GM19043 (cell line): ENCODE data around the gene ROR1.

ENCODE experiments used
- ATAC-seq: cut with Tn5 transposase; IDR thresholded peaks from one replicate; pipeline ENCODE4 v1.9.1; 2021; ENCODE audit warnings: low read depth; ENCODE audit not compliant: unreplicated experiment

The ROR1 gene

DNA sequence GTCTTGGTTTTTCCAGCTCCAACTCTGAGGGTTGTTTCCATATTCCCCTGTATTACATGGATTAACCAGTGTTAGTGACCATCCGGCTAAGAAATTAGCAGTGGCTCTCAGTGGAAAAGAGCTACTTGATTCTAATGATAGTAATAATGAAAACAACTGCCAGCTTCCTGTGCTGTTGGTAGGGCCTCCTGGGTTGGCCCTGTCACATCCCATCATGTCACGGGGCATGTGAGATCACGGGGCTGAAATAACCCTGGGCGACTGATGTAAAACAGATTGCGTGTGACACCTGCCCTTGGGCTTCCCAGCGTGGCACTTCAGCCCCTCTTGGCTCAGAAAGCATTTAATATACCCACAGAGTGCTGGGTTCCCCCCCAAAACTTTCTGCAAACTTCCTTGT, 149.0 kb downstream of the ROR1 start:
- ATAC-seq, result no peak

GRCh38 chr1:63923302-63923701, 149.5 kb downstream of the ROR1 start:
- no peak for ATAC-seq

DNA sequence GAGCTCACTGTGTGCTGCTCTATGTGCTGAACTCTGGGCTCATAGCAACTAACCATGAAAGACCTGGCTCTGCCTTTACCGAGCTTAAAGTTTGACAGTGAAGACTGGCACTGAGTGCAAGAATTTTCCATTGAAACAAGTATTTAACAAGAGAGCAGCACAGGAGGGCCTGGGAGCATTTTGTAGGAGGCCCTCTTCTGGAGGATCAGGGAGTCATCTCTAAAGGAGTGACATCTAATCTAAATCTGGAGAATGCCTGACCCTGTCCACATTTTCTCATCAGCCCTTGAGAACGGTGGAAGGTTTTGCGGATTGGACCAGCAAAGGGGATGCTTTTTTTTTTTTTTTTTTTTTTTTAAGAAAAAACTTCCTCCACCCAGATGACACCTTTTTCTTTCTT, 150.8 kb downstream of the ROR1 start:
- no peak for ATAC-seq

DNA sequence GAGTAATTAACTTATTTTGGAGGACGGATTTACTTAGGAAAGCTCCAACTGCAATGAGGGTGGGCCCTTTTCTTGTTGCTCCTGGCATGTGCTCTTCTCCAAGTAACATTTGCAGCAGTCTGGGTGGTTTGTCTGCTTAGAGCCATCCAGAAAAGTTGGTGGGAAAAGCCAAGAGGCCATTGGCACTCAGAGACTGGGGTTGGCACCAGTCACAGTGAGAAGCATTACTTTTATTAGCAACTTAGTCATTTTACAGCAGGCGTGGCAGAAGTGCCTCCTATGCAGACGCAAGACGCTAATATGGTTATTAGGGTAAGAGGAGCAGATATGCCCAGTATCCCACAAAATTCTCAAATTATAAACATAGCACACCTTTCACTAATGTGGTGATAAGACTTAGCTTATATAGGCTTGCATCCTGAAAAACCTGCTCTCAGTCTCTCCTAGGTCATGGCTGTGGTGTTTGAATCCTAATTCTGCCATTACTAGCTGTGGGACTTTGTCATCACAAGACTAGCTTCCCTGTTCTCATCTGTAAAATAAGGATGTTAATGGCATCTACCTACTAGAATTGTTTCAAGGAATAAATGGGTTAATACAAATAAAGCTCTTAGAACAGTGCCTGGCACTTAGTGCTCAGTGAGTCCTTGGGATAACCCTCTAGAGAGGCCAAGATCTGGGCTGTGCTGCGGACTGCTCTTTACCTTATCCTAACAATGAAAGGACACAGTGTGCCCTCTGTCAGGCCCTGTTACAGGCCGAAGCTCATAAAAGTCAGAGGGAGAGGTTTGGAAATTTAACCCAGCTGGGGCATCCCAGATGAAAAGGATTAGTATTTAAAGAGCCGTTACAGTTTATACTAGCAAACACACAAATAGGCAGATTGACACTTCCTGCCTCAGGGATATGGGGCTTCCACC, 154.6 kb downstream of the ROR1 start:
- no peak for ATAC-seq

GRCh38 chr1:63929106-63929478, 155.3 kb downstream of the ROR1 start:
- no peak for ATAC-seq

- no peak for ATAC-seq
Observed at GRCh38 chr1:63931468-63931867, 157.7 kb downstream of the ROR1 start.

DNA sequence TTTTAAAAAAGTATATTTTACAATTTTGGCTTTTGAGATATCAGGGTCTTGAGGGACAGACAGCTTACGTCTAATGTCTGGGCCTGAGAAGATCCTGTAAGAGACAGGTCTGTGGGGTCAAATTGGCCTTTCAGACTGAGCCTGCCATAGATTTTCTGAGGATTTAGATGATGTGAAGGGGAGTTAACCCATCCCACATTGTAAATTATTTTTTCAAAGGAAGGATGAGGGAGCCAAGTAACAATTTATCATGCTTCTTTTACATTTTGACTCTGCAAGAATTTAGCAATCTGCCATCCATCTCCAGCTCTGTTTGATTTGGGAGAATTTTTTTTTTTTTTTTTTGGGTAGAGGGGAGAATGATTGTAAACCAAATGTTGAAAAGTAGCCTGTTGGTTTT, 160.9 kb downstream of the ROR1 start:
- no peak for ATAC-seq

GRCh38 chr1:63935143-63935542, 161.3 kb downstream of the ROR1 start:
- ATAC-seq, result no peak

- peak; percentile 80 for ATAC-seq
Observed at GRCh38 chr1:63935553-63935952, 161.7 kb downstream of the ROR1 start.

GRCh38 chr1:63936276-63936675, 162.5 kb downstream of the ROR1 start:
- no peak for ATAC-seq

GRCh38 chr1:63936801-63937200, 163.0 kb downstream of the ROR1 start:
- ATAC-seq, result no peak

GRCh38 chr1:63937461-63938022, 163.7 kb downstream of the ROR1 start:
- peak; percentile 34 for ATAC-seq

DNA sequence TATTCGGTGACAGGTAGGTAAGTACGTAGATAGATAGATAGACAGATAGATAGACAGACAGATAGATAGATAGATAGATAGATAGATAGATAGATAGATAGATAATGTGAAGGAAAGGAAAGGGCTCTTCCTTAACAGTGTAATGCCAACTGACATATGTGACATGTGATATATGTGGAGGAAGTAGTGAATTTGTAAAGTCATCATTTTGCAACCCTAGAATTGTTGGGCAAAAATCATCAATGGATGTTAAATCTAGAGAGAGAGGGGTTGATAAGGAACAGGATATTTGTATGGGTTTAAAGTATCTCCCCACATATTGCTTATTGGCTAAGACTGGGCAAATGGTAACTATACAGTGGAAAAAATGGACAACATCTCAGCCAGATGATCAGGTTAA, 166.6 kb downstream of the ROR1 start:
- no peak for ATAC-seq

DNA sequence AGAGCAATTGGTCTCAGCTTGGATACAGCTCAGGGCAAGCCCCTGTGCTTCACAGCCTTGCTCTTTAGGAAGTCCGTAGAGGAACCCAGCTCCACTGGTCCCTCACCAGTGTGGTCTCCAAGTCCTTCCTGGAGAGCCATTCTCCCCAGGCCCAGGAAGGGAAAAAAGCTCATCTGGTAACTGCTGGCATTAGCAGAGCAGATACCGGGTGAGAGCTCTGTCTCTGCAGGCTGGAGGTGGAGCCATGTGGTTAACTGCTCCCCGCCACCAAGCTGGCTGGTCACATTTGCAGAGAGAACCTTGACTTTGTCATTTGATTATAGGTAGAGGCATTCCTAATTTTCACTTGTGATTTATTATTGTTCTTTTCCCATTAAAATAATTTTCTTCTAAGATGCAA, 169.6 kb downstream of the ROR1 start:
- ATAC-seq, result no peak

DNA sequence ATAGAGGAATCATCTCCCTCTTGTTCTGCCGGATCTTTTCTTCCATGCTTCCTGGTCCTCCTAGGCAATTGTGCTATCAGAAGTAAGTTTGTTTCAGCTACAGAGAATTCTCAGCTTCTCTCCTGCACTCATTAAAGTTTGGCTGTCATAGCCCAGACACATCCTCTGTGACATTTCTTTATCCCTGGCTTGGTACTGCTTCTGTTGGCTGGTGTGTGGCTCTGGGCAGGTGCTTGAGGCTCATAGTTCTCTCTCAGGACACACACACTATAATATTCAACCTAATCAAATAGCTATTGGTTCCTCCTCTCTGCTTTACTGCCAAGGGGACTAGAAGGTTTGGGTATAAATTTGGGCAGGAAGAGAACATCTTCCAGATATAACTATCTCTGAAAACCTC, 172.1 kb downstream of the ROR1 start:
- ATAC-seq, result no peak

DNA sequence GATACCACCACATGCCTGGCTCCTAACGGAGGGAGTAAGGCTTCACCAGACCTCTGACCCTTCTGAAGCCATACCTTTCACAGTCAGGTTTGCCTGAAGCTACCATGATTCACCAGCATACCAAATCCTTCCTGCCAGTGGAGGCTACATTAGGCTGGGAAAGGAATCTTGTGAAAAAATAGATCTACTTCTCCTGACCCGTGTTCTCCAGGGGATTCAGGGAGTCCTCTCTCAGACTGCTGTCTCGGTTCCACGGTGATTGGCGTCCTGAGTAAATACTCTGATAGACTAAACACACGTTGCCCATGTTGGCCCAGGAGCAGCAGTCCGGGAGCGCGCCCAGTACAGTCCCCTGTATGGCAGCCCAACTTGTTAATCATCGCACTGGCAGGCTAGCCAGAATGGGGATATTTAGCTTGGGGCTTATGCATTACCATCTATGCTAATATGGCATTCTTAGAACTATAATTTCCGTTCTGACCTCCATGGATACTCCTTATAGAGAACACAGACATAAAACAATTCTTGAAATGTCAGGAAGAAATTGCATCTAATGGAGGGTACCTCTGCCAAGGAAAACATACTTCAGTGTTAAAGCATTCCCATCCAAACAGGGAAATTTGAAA, 173.2 kb downstream of the ROR1 start:
- no peak for ATAC-seq

GRCh38 chr1:63947904-63948303, 174.1 kb downstream of the ROR1 start:
- ATAC-seq, result no peak

GRCh38 chr1:63950023-63950422, 176.2 kb downstream of the ROR1 start:
- no peak for ATAC-seq

- no peak for ATAC-seq
Observed at GRCh38 chr1:63951059-63951946, 177.5 kb downstream of the ROR1 start.

DNA sequence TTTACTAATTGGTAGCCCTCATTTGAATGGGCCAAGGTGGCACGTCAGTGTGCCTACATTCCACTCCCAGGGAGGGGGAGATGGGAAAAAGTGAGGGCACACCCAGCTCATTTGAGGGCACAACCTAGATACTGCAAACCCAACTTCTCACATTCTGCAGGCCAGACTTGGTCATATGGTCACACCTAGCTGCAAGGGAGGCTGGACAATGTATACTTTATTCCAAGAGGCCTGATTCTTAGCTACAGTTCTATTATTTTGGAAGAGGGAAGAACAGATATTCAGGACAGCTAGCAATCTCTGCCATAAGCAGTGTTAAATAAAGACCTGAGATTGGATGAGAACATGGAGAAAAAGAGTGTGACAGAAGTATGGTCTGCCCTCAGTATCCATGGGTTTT, 180.4 kb downstream of the ROR1 start:
- no peak for ATAC-seq
